ENCODE results near the gene B4GAT1.
"Not testable (repeated sequence)": the region's sequence is repeated elsewhere in the genome, so short reads cannot be mapped to it uniquely, and the experiment has no call there.

B4GAT1 gene

GRCh38 chr11:66347425-66348276 is at the start of gene B4GAT1:
B4GAT1 (minus strand) TSS chr11:66347629; CDS start chr11:66347545, 84 bp downstream.
- no peak for FAIRE-seq

- FAIRE-seq, result no peak
These were observed 46.5 kb upstream of the B4GAT1 start for GRCh38 chr11:66393954-66394353.

DNA sequence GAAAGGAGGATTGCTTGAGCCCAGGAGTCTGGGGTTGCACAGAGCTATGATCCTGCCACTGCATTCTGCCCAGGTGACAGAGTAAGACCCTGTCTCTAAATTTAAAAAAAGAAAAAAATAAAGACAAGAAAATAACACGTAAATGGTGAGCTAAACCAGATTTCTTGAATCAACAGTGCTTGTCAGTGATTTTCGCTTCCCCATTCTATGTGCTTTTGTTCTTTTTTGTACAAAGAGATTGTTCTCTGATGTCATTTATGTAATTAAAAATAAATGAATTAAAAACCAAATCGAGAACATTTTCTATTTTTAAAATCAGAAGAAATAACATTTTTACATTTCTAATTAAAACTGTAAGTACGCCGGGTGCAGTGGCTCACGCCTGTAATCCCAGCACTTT is 43.9 kb upstream of the B4GAT1 start:
- FAIRE-seq, result no peak

DNA sequence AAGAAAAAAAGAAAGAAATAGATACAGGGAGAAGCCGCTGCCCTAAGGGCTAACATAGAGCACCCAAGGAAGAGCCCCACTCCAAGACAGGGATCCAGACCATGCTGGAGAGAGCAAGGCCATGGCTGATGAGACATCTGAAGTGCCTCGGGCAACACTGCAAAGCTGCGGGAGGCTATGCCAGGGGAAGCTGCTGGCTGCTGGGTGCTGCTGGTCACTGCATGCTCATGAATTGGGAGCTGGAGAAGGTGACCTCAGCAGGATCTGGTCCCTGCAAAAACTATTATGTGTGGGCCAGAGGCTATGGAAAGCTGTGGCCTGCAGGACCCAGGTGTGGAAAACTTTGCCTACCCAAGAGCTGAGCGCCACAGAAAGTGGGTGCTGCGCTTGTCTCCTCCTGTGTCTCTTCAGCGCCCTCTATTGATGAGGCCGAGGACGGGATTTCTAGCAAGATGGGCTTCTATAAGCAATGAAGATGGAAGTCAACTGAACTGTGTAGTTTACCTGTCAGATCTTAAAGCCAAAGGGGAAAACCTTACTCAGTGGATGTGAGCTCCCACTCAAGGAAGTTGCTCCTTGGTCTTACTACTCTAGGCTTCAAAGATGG is 41.5 kb upstream of the B4GAT1 start:
- FAIRE-seq, result no peak

- FAIRE-seq, result no peak
These were observed 39.0 kb upstream of the B4GAT1 start for GRCh38 chr11:66386171-66387069.

DNA sequence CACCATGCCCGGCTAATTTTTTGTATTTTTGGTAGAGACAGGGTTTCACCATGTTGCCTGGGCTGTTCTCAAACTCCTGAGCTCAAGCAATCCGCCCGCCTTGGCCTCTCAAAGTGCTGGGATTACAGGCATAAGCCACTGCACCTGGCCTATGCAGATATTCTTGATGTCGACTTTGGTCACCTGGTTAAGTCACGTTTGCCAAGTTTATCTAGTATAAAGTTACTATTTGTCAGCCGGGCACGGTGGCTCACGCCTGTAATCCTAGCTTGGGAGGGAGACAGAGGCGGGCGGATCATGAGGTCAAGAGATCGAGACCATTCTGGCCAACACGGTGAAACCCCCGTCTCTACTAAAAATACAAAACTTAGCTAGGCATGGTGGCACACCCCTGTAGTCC is 36.9 kb upstream of the B4GAT1 start:
- FAIRE-seq, result not testable (repeated sequence)

- FAIRE-seq, result not testable (repeated sequence)
These were observed 32.8 kb upstream of the B4GAT1 start for GRCh38 chr11:66380264-66380663.

DNA sequence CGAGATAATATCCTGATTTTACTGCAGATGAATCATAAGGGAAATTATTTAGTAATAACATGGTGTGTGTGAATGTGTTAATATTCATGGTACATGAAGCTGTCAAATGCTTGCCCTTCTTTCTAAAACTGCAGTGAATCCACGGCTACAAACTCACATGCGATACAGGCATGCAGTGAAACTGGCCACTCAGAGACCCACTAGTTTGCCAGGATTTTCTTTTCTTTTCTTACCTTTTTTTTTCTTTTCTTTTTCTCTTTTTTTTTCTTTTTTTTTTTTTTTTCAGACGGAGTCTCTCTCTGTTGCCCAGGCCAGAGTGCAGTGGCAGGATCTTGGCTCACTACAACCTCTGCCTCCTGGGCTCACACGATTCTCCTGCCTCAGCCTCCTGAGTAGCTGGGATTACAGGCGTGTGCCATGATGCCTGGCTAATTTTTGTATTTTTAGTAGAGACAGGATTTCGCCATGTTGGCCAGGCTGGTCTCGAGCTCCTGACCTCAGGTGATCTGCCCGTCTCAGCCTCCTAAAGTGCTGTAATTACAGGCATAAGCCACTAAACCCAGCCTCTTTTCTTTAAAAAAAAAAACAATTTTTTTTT is 26.4 kb upstream of the B4GAT1 start:
- FAIRE-seq, result not testable (repeated sequence)

DNA sequence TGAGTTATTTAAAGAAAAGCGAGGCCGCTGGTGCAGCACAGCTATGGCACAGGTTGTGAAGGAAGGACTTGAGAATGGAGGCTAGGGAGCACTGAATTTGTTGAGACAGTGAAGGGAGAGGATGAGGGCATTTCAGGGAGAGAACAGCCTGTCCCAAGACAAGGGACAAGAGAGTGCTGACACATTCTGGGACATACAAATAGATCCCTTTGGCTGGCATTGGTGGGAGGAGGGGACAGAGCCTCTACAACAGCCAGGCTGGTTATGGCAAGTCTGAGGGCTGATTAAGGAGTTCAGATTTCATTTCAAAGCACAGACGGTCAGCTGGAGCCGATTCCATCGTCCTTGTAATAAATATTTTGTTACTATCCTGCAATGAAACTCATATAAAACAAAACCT is 25.8 kb upstream of the B4GAT1 start:
- no peak for FAIRE-seq

DNA sequence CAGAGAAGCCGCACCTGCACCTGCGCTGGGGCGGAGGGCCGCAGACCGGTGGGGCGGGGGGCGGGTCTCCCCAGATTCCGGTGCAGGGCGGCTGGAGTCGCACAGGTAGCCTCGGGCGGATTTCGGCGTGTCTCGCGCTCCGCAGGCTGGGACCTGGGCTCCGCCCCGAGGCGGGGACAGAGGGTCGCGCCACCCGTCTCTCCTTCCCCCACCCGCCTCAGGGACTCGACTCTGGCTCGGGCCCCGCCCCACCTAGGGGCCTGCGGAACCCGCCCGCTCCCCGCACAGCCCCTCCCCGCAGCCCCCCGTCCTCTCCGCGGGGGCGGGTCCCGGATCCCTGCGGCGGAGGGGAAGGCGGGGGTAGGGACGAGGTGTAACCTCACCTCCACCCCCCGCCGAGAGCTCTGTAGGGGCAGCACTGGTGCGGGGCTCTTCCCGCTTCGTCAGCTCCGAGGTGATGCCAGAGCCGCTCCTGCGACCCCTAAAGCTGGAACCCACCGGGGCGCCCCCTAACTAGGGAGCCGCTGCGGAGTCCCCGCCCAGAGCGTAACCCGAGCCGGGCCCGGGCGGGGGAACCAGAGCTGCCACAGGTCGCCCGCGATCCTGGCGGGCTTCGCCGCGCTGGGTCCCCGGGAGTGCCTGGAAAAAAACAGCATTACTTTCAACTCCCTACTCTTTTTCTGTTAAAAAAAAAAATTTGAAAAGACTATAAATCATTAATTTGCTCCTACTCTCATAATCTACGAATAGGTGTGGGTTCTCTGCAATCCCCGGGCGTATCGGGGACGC is 24.4 kb upstream of the B4GAT1 start, which contains the start of gene SLC29A2:
Gene SLC29A2, minus strand, starts transcription at position 134 of the 789 bp plus-strand sequence. CDS start 169 bp downstream, outside the sequence.
- no peak for FAIRE-seq

GRCh38 chr11:66369073-66369894 is 21.9 kb upstream of the B4GAT1 start:
- FAIRE-seq, result no peak

GRCh38 chr11:66368484-66368883 is 21.1 kb upstream of the B4GAT1 start:
- FAIRE-seq, result no peak

DNA sequence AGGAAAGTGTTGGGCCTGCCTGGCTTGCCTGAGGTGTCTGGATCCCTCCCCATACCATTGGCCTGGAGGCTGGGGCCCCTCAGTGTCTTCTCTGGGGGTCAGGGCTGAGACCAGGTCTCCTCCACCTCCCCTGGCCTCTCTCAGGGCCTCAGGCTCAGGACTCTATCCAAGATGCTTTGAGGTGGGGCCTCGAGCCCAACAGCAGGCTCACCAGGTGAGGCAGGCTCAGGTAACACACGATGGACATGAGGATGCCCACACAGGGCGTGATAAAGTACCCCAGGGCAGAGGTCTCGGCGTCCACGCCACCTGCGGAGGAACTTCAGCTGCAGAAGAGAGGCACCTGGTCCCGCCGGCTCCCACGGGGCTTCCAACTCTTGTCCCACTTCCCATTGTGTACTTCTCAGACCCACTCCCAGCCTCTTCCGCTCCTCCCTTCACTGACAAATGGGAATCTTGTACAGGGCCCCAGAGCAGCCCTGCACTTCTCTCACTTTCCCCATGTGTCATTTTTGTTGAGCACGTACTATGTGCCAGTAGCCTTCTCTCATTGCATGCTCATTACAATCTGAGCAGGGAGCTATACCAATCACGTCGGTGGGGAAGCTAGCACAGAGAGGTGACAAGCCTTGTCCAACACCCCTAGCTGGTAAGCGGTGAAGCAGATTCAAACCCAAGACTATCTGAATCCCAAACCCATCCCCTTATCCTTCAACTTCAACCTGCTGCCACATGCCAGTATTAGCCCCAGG is 20.3 kb upstream of the B4GAT1 start:
- no peak for FAIRE-seq

DNA sequence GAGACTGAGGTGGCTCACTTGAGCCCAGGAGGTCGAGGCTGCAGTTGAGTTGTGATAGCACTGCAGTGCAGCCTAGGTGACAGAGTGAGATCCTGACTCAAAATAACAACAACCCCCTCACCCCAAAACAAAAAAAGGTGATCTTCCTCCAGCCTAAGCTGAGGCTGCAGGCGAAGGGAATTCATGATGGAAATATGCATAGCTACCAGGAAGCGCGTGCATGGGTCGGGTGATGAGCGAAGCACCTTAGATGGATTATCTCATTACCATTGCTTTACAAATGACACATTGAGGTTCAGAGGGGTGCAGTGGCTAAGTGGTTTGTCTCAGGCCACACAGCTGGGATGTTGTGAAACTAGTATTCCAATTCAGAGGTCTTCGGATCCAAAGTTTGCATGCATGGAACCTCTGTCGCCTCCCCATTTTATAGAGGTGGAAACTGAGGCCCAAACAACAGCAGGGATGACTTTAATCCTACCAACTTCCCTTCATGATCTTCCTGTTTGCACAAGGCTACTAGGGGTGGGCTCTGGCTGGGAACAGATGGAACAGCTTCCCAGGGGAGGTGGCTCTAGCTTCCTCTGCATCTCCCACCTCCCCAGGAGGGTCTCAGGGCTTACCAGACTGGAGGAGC is 19.5 kb upstream of the B4GAT1 start:
- FAIRE-seq, result no peak

GRCh38 chr11:66365711-66366619 is 18.5 kb upstream of the B4GAT1 start:
- no peak for FAIRE-seq

- FAIRE-seq, result no peak
These were observed 17.7 kb upstream of the B4GAT1 start for GRCh38 chr11:66365166-66365565.

DNA sequence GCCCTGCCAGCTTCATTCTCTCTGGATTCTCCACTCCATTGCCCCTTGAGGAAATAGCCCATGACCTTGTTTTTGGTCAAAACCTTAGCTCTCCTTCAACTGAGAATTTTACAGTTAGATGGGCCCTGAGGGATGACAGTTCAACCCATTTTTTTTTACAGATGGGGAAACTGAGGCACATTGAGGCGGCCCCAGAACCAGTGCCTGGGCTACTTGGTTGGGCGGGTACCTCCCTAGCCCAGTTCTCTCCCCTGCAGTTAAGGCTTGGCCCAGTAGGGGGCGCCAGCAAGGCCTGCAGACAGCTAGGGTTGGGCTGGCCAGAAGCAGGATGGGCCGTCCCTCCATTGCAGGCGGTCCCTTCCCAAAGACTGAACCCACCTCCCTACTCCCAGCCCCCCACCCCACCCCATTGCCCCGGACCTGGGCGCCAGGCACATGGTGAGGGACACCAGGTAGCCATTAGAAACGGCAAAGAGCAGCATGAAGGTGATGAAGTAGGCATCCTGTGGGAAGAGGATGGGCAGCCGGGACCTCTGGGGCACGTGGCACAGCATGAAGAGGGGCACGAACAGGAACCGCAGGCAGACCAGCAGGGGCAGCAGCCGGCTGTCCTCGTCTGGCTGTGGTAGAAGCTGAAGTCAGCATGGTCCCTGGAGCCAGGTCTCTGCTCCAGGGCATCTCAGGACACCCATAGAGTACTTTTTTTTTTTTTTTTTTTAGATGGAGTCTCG is 16.5 kb upstream of the B4GAT1 start:
- FAIRE-seq, result no peak

DNA sequence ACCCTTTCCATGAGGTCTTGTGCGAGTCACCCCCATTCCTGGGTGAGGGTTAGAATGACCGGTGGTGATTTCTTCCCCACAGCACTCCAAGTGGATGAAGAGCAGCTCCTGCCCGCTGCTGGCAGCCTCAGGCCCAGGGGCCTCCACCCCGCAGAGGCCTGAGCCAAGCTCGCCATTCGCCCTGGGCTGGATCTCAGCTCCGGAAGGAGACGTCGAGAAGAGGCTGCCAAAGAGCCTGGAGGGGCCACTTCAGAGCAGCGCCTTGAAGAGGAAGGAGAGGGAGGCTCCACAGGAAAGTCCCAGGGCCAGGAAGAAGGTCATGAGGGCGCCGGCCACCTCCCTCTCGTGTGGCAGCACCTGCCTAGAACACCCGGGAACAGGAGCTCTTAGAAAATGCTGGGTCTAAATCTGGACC is 15.8 kb upstream of the B4GAT1 start:
- no peak for FAIRE-seq
